ENCODE data around the gene FGF18.

GRCh38 chr5:171496456-171496855 lies 77.0 kb downstream of the FGF18 start:
- TF ChIP-seq CTCF (IDR thresholded peaks at IDR 0.05) (no peak), POLR2A (IDR thresholded peaks at IDR 0.05) (no peak), EP300 (IDR thresholded peaks at IDR 0.05) (no peak)

Measured in sigmoid colon (tissue), 4 donors.